ENCODE results near the gene NECTIN2. TPM values are rescaled to one million over a fixed set of nuclear protein-coding genes. Genes with fewer than 3 reads are reported as not detected.

Gene NECTIN2
- 10 to 100 TPM; 75.2 to 91.1 (median 82.4) TPM for total RNA-seq

DNA sequence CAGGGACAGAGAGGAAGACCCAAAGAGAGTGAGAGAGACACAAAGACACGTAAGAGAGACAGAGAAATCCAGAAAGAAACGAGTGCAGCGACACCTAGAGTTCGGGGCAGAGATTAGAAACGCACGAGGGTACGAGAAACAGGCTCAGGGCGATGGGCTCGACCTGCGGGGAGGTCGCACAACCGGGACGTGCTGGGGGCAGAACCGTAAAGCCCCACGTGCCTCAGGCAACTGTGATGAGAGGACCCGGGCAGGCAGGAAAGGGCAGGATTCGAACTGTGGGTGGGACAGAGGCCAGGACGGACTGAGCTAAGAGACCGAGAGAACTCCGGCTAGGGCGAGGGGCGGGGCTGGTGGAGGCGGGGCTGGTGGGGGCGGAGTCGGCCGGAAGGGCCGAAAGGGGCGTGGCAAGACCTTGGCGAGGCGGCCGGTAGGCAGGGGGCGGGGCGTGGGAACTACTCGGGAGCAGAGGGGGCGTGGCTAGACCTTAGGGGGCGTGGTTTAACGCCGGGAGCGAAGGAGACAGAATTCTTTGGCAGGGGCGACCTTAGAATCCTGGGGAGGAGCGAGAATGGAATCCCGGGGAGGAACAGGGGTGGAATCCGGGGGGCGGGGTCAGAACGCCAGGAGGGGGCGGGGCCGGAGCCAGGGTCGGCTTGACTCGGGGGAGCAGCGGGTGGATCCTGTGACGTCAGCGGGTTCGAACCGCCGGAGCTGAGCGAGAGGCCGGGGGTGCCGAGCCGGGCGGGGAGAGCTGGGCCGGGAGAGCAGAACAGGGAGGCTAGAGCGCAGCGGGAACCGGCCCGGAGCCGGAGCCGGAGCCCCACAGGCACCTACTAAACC, at the start of gene NECTIN2:
Gene NECTIN2 (plus strand): TSS at position 686 of the 843 bp plus-strand sequence. CDS start 229 bp downstream, outside the sequence.
- intact Hi-C loops (cut with DNase I; ENCODE audit: low total_unique reads) = loop anchor here (10.0 kb wide), 1 partner anchor 51 kb away; no protein-coding TSS in a partner anchor
- H3K4me3 ChIP-seq (ENCODE audit: low read depth, poor library complexity, severe bottlenecking) = peak within 1 kb of the TSS; percentile 89
- peak; percentile 99 to 100 for DNase-seq (ENCODE audit: low spot score in 2 of 2)
- TF ChIP-seq POLR2A (IDR thresholded peaks at IDR 0.05) = peak in 1 of 2 donors; percentile 69
- TF ChIP-seq, protein P1, sequence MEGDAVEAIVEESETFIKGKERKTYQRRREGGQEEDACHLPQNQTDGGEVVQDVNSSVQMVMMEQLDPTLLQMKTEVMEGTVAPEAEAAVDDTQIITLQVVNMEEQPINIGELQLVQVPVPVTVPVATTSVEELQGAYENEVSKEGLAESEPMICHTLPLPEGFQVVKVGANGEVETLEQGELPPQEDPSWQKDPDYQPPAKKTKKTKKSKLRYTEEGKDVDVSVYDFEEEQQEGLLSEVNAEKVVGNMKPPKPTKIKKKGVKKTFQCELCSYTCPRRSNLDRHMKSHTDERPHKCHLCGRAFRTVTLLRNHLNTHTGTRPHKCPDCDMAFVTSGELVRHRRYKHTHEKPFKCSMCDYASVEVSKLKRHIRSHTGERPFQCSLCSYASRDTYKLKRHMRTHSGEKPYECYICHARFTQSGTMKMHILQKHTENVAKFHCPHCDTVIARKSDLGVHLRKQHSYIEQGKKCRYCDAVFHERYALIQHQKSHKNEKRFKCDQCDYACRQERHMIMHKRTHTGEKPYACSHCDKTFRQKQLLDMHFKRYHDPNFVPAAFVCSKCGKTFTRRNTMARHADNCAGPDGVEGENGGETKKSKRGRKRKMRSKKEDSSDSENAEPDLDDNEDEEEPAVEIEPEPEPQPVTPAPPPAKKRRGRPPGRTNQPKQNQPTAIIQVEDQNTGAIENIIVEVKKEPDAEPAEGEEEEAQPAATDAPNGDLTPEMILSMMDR (IDR thresholded peaks at IDR 0.05) = peak in 1 of 3 donors; percentile 53
- 1% methylated on average over 63 to 66 of the region's 67 CpGs for WGBS, 2 donors

- TF ChIP-seq, protein P1 (IDR thresholded peaks at IDR 0.05) = no peak
- TF ChIP-seq POLR2A (IDR thresholded peaks at IDR 0.05) = no peak
- H3K4me3 ChIP-seq (ENCODE audit: low read depth, poor library complexity, severe bottlenecking) = no peak overlapping the region
- 52% methylated on average over 12 of the region's 12 CpGs for WGBS, 2 donors
- intact Hi-C loops (cut with DNase I; ENCODE audit: low total_unique reads) = loop anchor here (10.0 kb wide), 1 partner anchor 48 kb away; the partner anchor contains the start of gene NECTIN2
- no peak for DNase-seq (ENCODE audit: low spot score in 2 of 2)
Observed at GRCh38 chr19:44796701-44797115, 49.4 kb upstream of the NECTIN2 start.

DNA sequence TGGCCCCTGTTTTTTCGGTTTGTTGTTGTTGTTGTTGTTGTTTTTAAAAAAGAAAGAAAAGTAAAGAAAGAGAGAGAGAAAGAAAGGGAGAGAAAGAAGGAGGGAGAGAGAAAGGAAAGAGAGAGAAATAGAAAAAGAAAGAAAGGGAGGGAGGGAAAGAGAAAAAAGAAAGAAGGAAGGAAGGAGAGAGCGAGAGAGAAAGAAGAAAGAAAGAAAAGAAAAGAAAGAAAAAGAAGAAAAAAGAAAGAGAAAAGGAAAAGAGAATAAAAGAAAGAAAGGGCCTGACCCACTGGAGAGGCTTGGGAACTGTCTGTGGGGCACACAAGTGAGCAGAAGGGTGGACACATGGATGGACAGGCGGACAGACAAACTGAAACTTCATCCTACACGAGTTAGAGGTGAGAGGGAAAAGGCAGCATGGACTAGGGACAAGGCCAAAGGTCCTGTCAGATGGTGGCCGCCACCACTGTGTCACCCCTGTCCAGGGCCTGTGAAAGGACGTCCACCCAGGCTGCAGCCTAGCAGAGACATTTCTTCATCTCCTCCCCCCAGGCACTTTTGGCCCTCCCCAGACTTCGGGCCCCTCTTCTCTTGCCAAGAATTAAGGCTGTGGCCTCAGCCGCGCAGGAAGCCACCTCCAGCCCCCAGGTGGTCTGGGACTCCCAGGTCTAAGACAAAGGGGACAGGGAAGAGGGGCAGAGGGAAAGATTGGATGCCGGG, 46.3 kb upstream of the NECTIN2 start:
- WGBS, 2 donors = 71 to 76% methylated on average over 10 of the region's 10 CpGs
- DNase-seq (ENCODE audit: low spot score in 2 of 2) = no peak
- TF ChIP-seq, protein P1 (IDR thresholded peaks at IDR 0.05) = no peak
- no peak for TF ChIP-seq POLR2A (IDR thresholded peaks at IDR 0.05)
- intact Hi-C loops (cut with DNase I; ENCODE audit: low total_unique reads) = loop anchor here (10.0 kb wide), 1 partner anchor 45 kb away; the partner anchor contains the start of gene NECTIN2
- H3K4me3 ChIP-seq (ENCODE audit: low read depth, poor library complexity, severe bottlenecking) = no peak overlapping the region

DNA sequence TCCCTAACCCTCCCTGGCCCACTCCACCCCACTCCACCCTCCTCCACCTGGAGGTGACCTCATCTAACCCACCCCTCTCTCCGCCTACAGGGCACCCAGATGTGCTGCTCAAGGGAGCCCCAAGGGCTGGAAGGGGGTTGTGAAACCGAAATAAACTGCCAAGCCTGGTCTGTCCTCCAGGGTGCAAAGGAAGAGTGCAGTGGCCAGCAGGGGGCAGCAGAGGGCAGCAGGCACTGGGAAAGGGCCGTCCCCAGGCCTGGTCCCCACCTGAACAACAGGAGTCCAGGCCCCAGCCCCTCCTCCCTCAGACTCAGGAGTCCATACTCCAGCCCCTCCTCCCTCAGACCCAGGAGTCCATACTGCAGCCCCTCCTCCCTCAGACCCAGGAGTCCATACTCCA, 45.6 kb upstream of the NECTIN2 start:
- peak; percentile 71 to 97 for DNase-seq (ENCODE audit: low spot score in 2 of 2)
- intact Hi-C loops (cut with DNase I; ENCODE audit: low total_unique reads) = no loop called here
- 0 to 4% methylated on average over 3 of the region's 3 CpGs for WGBS, 2 donors
- TF ChIP-seq POLR2A (IDR thresholded peaks at IDR 0.05) = no peak
- TF ChIP-seq, protein P1 (IDR thresholded peaks at IDR 0.05) = peak in 1 of 3 donors; percentile 66
- no peak overlapping the region for H3K4me3 ChIP-seq (ENCODE audit: low read depth, poor library complexity, severe bottlenecking)

- TF ChIP-seq, protein P1 (IDR thresholded peaks at IDR 0.05) = no peak
- no peak for TF ChIP-seq POLR2A (IDR thresholded peaks at IDR 0.05)
- H3K4me3 ChIP-seq (ENCODE audit: low read depth, poor library complexity, severe bottlenecking) = no peak overlapping the region
- no peak for DNase-seq (ENCODE audit: low spot score in 2 of 2)
- intact Hi-C loops (cut with DNase I; ENCODE audit: low total_unique reads) = no loop called here
- 85 to 90% methylated on average over 13 of the region's 13 CpGs for whole genome bisulfite sequencing, 2 donors
Observed at GRCh38 chr19:44803442-44804428, 42.4 kb upstream of the NECTIN2 start.
